Kidney (tissue), 14 donors: ENCODE data around the gene SLC12A4. TPM values are rescaled to one million over a fixed set of nuclear protein-coding genes. Genes with fewer than 3 reads are reported as not detected.
A peak's percentile ranks its signal among the peaks of the same experiment; 100 is the strongest.

Experiments
- DNase-seq, 5 donors: peaks; one replicate each; pipeline ENCODE4 v3.0.0-alpha.2; 2013 to 2020
- FAIRE-seq: peaks from 2 replicates; lab custom pipeline; 2012; peaks lifted over from hg19 to GRCh38; lab: Jason Lieb, UNC
- H3K27ac ChIP-seq, 2 donors: one replicate each; pipeline ENCODE4 v1.7.0; 2013; ENCODE audit warnings: low read depth in 2 of 2, low read length in 2 of 2, inconsistent platforms in 1 of 2
- H3K27me3 ChIP-seq: one replicate; pipeline ENCODE4 v1.7.1; 2013; ENCODE audit warnings: low read length, inconsistent platforms; ENCODE audit not compliant: control insufficient read depth, insufficient read depth
- H3K36me3 ChIP-seq, 3 donors: one replicate each; pipeline versions ENCODE4 v1.7.0 to v1.7.1; 2013; ENCODE audit warnings: low read length in 3 of 3, control low read depth in 1 of 3, inconsistent platforms in 1 of 3; ENCODE audit not compliant: insufficient read depth in 3 of 3, control insufficient read depth in 2 of 3
- H3K4me1 ChIP-seq, 3 donors: one replicate each; pipeline versions ENCODE4 v1.7.0 to v1.7.1; 2013; ENCODE audit warnings: low read length in 3 of 3, inconsistent platforms in 1 of 3, low read depth in 1 of 3; ENCODE audit not compliant: control insufficient read depth in 2 of 3, insufficient read depth in 2 of 3
- H3K4me3 ChIP-seq, 3 donors: one replicate each; pipeline versions ENCODE4 v1.7.0 to v1.8.1; 2013; ENCODE audit warnings: low read length in 3 of 3, control low read depth in 1 of 3, inconsistent platforms in 1 of 3
- H3K9ac ChIP-seq, 3 donors: one replicate each; pipeline versions ENCODE4 v1.7.0 to v1.7.1; 2013; ENCODE audit warnings: low read length in 3 of 3, control low read depth in 1 of 3, inconsistent platforms in 1 of 3
- H3K9me3 ChIP-seq, 3 donors: one replicate each; pipeline versions ENCODE4 v1.7.0 to v1.7.1; 2013; ENCODE audit warnings: low read length in 3 of 3, control low read depth in 1 of 3, inconsistent platforms in 1 of 3; ENCODE audit not compliant: control insufficient read depth in 2 of 3, insufficient read depth in 1 of 3
- intact Hi-C: fragments of 100-400 bp; cut with DNase I; formaldehyde crosslinking; loops from one replicate; pipeline ENCODE4 v1.11.1; 2022
- polyA plus RNA-seq: library from polyadenylated mRNA; stranded (reverse); fragments of 350-450 nt; fragmentation: Illumina TruSeq; extraction: RNeasy Lipid Tissue Mini Kit (QIAGEN cat#74804); gene quantifications from one replicate; pipeline ENCODE4 v1.2.3, GENCODE V29; 2014; ENCODE audit warnings: low read depth, low replicate concordance; ENCODE audit not compliant: insufficient read depth
- total RNA-seq: library from RNA; stranded (reverse); fragmentation: NEBNext Ultra II Directional; extraction: Animal tissue kit (Norgen Biotek cat#: 25700); gene quantifications from one replicate; pipeline ENCODE4 v1.2.1, GENCODE V29; 2021
- TF ChIP-seq, protein P1 (sequence below): IDR thresholded peaks from 3 replicates; pipeline ENCODE4 v1.5.1; 2012; ENCODE audit warnings: mild to moderate bottlenecking, moderate library complexity, borderline replicate concordance; ENCODE audit not compliant: insufficient read depth; ENCODE audit errors: extremely low read depth
- donor health status: control.
- donor health status: control.
- donor health status: control.
- donor health status: control.
- donor health status: control.
- donor health status: DM: yes; HTN: yes; CAD: no.
- donor health status: Normal renal cell carcinoma (clear cell type).

The SLC12A4 gene
- total and polyA plus RNA-seq, 2 donors from 2014 or later, result 16.7 to 66.2 TPM

DNA sequence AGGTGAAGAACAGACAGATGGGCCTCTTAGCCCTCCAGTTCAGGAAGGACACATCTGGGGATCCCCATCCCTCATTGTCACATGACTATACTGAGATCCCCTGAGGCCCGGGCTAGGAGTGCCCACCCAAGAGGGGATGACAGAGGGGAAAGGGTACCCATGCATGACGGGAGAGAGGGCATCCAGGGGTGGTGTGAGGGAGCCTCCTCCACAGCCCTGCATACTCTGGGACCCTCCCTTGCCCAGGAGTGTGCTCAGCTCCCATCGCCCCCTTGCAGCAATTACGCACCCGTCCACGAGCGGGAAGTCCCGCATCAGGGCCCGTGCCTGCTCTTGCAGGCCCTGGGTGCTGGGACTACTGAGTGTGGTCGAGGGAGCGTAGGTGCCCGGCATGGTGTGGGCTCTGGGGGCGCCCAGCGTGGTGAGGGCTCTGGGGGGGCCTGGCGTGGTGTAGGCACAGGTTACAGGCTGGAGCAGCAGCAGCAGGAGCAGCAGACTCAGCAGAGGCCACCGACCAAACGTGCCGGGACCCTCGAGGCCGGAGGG lies 24.3 kb upstream of the SLC12A4 start:
- TF ChIP-seq, protein P1, sequence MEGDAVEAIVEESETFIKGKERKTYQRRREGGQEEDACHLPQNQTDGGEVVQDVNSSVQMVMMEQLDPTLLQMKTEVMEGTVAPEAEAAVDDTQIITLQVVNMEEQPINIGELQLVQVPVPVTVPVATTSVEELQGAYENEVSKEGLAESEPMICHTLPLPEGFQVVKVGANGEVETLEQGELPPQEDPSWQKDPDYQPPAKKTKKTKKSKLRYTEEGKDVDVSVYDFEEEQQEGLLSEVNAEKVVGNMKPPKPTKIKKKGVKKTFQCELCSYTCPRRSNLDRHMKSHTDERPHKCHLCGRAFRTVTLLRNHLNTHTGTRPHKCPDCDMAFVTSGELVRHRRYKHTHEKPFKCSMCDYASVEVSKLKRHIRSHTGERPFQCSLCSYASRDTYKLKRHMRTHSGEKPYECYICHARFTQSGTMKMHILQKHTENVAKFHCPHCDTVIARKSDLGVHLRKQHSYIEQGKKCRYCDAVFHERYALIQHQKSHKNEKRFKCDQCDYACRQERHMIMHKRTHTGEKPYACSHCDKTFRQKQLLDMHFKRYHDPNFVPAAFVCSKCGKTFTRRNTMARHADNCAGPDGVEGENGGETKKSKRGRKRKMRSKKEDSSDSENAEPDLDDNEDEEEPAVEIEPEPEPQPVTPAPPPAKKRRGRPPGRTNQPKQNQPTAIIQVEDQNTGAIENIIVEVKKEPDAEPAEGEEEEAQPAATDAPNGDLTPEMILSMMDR, result no peak
- intact Hi-C loops, result no loop called here
- H3K36me3 ChIP-seq, result no peaks in the 10 kb centered on the region
- peak overlapping the region in 1 of 3 donors; percentile 34 for H3K9ac ChIP-seq
- H3K4me3 ChIP-seq, result no peak overlapping the region
- H3K9me3 ChIP-seq, result no peaks in the 10 kb centered on the region
- no peaks in the 10 kb centered on the region for H3K27me3 ChIP-seq
- FAIRE-seq (no peak), DNase-seq (peak in 2 of 5 donors; percentile 10 to 81)
- peaks cover 0 to 10% (median 0%) of the 10 kb centered on the region in 3 donors for H3K4me1 ChIP-seq
- H3K27ac ChIP-seq, result no peak overlapping the region

DNA sequence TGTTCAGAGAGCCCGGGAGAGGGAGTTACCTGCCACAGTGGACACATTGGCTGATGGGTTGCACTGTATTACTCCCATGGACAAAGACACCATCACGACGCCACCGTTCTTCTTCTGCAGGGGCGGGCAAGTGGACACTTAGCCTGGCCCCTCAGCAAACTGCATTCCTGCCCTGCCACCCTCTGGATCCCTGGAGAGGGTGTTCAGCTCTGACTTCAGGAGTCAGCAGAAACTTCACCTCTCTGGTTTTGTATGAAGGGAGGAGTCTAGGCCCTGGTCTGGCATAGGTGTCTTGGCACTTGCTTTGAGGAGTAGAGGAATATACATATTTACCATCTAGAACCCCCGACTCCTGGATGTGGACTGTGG lies 21.6 kb upstream of the SLC12A4 start:
- H3K9me3 ChIP-seq, result no peaks in the 10 kb centered on the region
- H3K27me3 ChIP-seq, result no peaks in the 10 kb centered on the region
- H3K27ac ChIP-seq, result no peak overlapping the region
- no peak overlapping the region for H3K9ac ChIP-seq
- peaks cover 0 to 10% (median 0%) of the 10 kb centered on the region in 3 donors for H3K4me1 ChIP-seq
- TF ChIP-seq, protein P1, result no peak
- no peaks in the 10 kb centered on the region for H3K36me3 ChIP-seq
- no peak overlapping the region for H3K4me3 ChIP-seq
- no peak for DNase-seq
- intact Hi-C loops, result no loop called here
- FAIRE-seq, result no peak

DNA sequence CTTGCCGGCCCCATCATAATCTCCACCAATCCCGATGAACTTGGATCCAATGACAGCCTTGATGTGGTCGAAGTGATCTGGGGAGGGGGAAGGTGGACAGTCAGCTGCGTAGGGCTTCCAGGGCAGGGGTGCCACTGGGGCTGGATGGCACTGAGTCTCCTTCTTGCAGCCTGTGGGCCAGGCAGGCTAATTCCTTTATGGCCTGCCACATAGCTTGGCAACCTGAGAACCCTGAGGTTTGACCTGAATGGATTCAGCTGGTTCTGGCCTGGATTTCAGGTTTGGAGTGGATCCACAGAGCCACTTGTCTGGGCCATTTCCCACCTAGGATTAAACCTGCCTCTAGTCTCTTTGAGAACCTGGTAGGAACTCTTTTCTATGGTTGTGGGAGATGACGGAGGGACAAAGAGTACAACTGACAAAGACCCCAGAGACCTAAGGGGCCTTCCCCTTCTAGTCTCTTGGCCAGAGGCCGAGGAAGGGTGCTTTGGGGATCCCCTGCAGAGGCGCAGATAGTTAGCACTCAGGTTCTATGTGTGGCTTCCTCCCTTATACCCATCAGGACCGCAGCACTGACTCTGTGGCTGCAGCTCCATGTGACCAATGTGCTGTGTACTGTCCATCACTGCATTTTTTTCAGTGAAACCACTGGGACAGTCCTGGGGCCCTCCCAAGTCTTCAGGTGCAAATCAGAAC lies 21.0 kb upstream of the SLC12A4 start:
- Histone ChIP-seq H3K4me1 (peaks cover 0 to 10% (median 0%) of the 10 kb centered on the region in 3 donors), H3K9ac (no peak overlapping the region), H3K4me3 (no peak overlapping the region), H3K27me3 (no peaks in the 10 kb centered on the region), H3K9me3 (no peaks in the 10 kb centered on the region), H3K27ac (no peak overlapping the region), H3K36me3 (no peaks in the 10 kb centered on the region)
- no peak for DNase-seq
- FAIRE-seq, result no peak
- intact Hi-C loops, result no loop called here
- TF ChIP-seq, protein P1, result no peak
